OCI-LY1 (cell line): Measurements from ENCODE around the gene NOTCH1.

ENCODE experiments used
- H2AFZ ChIP-seq: fragments of 200-600 bp; sonication (generic), shearing (Covaris generic); 2 replicates; pipeline ENCODE4 v1.6.0; 2014; ENCODE audit warnings: antibody characterized with exemption, mild to moderate bottlenecking, low read length
- H3F3A ChIP-seq: fragments of 200-600 bp; sonication (generic), shearing (Covaris generic); 2 replicates; pipeline ENCODE4 v1.6.0; 2014; ENCODE audit warnings: mild to moderate bottlenecking, antibody characterized with exemption, low read length, moderate library complexity; ENCODE audit not compliant: insufficient read depth
- H3K27ac ChIP-seq: fragments of 200-600 bp; sonication (generic); 2 replicates; pipeline ENCODE4 v1.5.1; 2014; ENCODE audit warnings: low read length, mixed run types, mild to moderate bottlenecking, low read depth; ENCODE audit not compliant: poor library complexity, severe bottlenecking
- H3K27me3 ChIP-seq: fragments of 200-600 bp; sonication (generic); 2 replicates; pipeline ENCODE4 v1.6.0; 2014; ENCODE audit warnings: antibody characterized with exemption, mild to moderate bottlenecking, low read length, moderate library complexity; ENCODE audit not compliant: insufficient read depth
- H3K36me3 ChIP-seq: fragments of 200-600 bp; sonication (generic); 2 replicates; pipeline ENCODE4 v1.6.1; 2014; ENCODE audit warnings: mild to moderate bottlenecking, antibody characterized with exemption, low read length, moderate library complexity, mixed read lengths; ENCODE audit not compliant: insufficient read depth
- H3K4me1 ChIP-seq: fragments of 200-600 bp; sonication (generic); 2 replicates; pipeline ENCODE4 v1.5.1; 2014; ENCODE audit warnings: mild to moderate bottlenecking, low read length, moderate library complexity; ENCODE audit not compliant: insufficient read depth, severe bottlenecking
- H3K4me2 ChIP-seq: fragments of 200-600 bp; sonication (generic), shearing (Covaris generic); 2 replicates; pipeline ENCODE4 v1.6.1; 2014; ENCODE audit warnings: low read length
- H3K4me3 ChIP-seq: fragments of 200-600 bp; sonication (generic); 2 replicates; pipeline ENCODE4 v1.5.1; 2014; ENCODE audit warnings: low read length, low read depth, mild to moderate bottlenecking, mixed read lengths; ENCODE audit not compliant: poor library complexity, severe bottlenecking
- H3K79me2 ChIP-seq: fragments of 200-600 bp; shearing (Covaris generic); 2 replicates; pipeline ENCODE4 v1.6.1; 2016; ENCODE audit warnings: mixed run types, low read length, mixed read lengths; ENCODE audit not compliant: insufficient read depth
- H3K9ac ChIP-seq: fragments of 200-600 bp; sonication (generic), shearing (Covaris generic); 2 replicates; pipeline ENCODE4 v1.6.1; 2014; ENCODE audit warnings: mild to moderate bottlenecking, low read length, mixed read lengths
- H3K9me2 ChIP-seq: fragments of 200-600 bp; sonication (generic), shearing (Covaris generic); 2 replicates; pipeline ENCODE4 v1.6.1; 2014; ENCODE audit warnings: low read depth, mild to moderate bottlenecking, low read length, mixed read lengths
- H3K9me3 ChIP-seq: fragments of 200-600 bp; shearing (Covaris generic); 2 replicates; pipeline ENCODE4 v1.6.1; 2014; ENCODE audit warnings: low read length, mixed read lengths
- H4K20me1 ChIP-seq: fragments of 200-600 bp; sonication (generic), shearing (Covaris generic); 2 replicates; pipeline ENCODE4 v1.6.0; 2016; ENCODE audit warnings: mild to moderate bottlenecking, low read length; ENCODE audit not compliant: insufficient read depth
- CTCF ChIP-seq: fragments of 200-600 bp; sonication (generic), shearing (Covaris generic); IDR thresholded peaks from 2 replicates; pipeline ENCODE4 v1.5.1; 2017; ENCODE audit warnings: mild to moderate bottlenecking, antibody characterized with exemption, low read length, moderate library complexity, mixed read lengths
- EZH2 ChIP-seq: fragments of 200-600 bp; sonication (generic), shearing (Covaris generic); IDR thresholded peaks from 2 replicates; pipeline ENCODE4 v1.8.0; 2017; ENCODE audit warnings: borderline replicate concordance, mixed run types, mild to moderate bottlenecking, antibody characterized with exemption, low read length, moderate library complexity, mixed read lengths

The NOTCH1 gene

GRCh38 chr9:136494012-136494411 is 51.8 kb downstream of the NOTCH1 start:
- Histone ChIP-seq H3K4me3 (no peak overlapping the region), H3K9ac (no peak overlapping the region), H3K27ac (no peak overlapping the region), H3K9me3 (no peaks in the 10 kb centered on the region), H3K4me1 (no peaks in the 10 kb centered on the region), H3K4me2 (no peak overlapping the region), H3K36me3 (peaks cover 5% of the 10 kb centered on the region; the same call in 1 of the 2 replicates), H3K9me2 (no peaks in the 10 kb centered on the region), H3F3A (no peaks in the 10 kb centered on the region), H3K27me3 (0 out of 2 replicates have a peak, but pooled peaks cover 9% of the 10 kb centered on the region), H2AFZ (no peak overlapping the region), H3K79me2 (no peaks in the 10 kb centered on the region), H4K20me1 (no peaks in the 10 kb centered on the region)
- TF ChIP-seq CTCF (no peak), EZH2 (no peak)

- H3K27me3 ChIP-seq = 0 out of 2 replicates have a peak, but pooled peaks cover 9% of the 10 kb centered on the region
- H4K20me1 ChIP-seq = no peaks in the 10 kb centered on the region
Measured at GRCh38 chr9:136493567-136493971, 52.3 kb downstream of the NOTCH1 start.

GRCh38 chr9:136492978-136493522 is 52.8 kb downstream of the NOTCH1 start:
- TF ChIP-seq EZH2 = no peak
- no peak for TF ChIP-seq CTCF
- Histone ChIP-seq H3F3A (no peaks in the 10 kb centered on the region), H3K4me1 (no peaks in the 10 kb centered on the region), H3K27ac (no peak overlapping the region), H3K27me3 (0 out of 2 replicates have a peak, but pooled peaks cover 9% of the 10 kb centered on the region), H3K9me2 (no peaks in the 10 kb centered on the region), H2AFZ (no peak overlapping the region), H4K20me1 (no peaks in the 10 kb centered on the region), H3K79me2 (no peaks in the 10 kb centered on the region), H3K4me2 (no peak overlapping the region), H3K4me3 (no peak overlapping the region), H3K9ac (no peak overlapping the region), H3K36me3 (peaks cover 5% of the 10 kb centered on the region; the same call in 1 of the 2 replicates), H3K9me3 (no peaks in the 10 kb centered on the region)

More at GRCh38 chr9:136493567-136493971, 52.3 kb downstream of the NOTCH1 start:
- Histone ChIP-seq H3K79me2 (no peaks in the 10 kb centered on the region), H3K4me2 (no peak overlapping the region), H3K27ac (no peak overlapping the region), H3K9ac (no peak overlapping the region), H3K9me2 (no peaks in the 10 kb centered on the region), H3K36me3 (peaks cover 5% of the 10 kb centered on the region; the same call in 1 of the 2 replicates), H3K9me3 (no peaks in the 10 kb centered on the region), H2AFZ (no peak overlapping the region), H3K4me1 (no peaks in the 10 kb centered on the region), H3F3A (no peaks in the 10 kb centered on the region), H3K4me3 (no peak overlapping the region)
- TF ChIP-seq EZH2 (no peak), CTCF (no peak)
